ENCODE measurements around the gene C8A. TPM values are rescaled to one million over a fixed set of nuclear protein-coding genes. Genes with fewer than 3 reads are reported as not detected.

Gene C8A
- total and polyA plus RNA-seq, 3 donors from 2014 or later, result not detected

- Histone ChIP-seq H3K9me3 (no peaks in the 10 kb centered on the region), H3K4me1 (peaks cover 12% of the 10 kb centered on the region), H3K4me3 (no peak overlapping the region), H3K27me3 (no peaks in the 10 kb centered on the region), H3K27ac (no peak overlapping the region), H3K36me3 (ENCODE audit: low read depth, missing control alignments) (no peaks in the 10 kb centered on the region)
- peak; percentile 69 to 92 (median 81) for TF ChIP-seq CTCF (IDR thresholded peaks at IDR 0.05)
- no peak for TF ChIP-seq POLR2A (IDR thresholded peaks at IDR 0.05)
- peak; percentile 91 for DNase-seq
- intact Hi-C loops (cut with DNase I; ENCODE audit: low total_unique reads), result no loop called here
- 36% methylated on average over 7 of the region's 7 CpGs for WGBS, 2 donors
Observed at GRCh38 chr1:56820755-56821461, 33.7 kb upstream of the C8A start.

DNA sequence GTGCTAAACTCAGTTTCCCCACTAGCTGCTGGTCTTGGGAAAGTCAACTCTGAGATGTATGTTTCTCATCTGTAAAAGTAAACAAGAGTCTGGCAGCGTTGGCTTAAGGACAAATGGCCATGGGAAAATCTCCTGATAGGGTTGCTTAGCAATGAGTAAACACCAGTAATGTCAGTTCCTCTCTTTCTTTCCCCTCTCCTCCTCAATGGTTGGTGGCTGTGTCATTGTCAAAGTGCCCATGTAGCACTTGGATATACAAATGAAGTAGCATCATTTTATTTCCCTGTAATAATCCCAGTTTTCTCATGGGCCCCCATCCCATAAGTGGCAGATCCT, 33.2 kb upstream of the C8A start:
- peaks cover 12% of the 10 kb centered on the region for H3K4me1 ChIP-seq
- 14 to 29% methylated on average over 1 of the region's 1 CpG for WGBS, 2 donors
- H3K9me3 ChIP-seq, result no peaks in the 10 kb centered on the region
- no peaks in the 10 kb centered on the region for H3K27me3 ChIP-seq
- intact Hi-C loops (cut with DNase I; ENCODE audit: low total_unique reads), result no loop called here
- no peak for DNase-seq
- no peak overlapping the region for H3K4me3 ChIP-seq
- no peak for TF ChIP-seq CTCF (IDR thresholded peaks at IDR 0.05)
- TF ChIP-seq POLR2A (IDR thresholded peaks at IDR 0.05), result no peak
- H3K27ac ChIP-seq, result no peak overlapping the region
- no peaks in the 10 kb centered on the region for H3K36me3 ChIP-seq (ENCODE audit: low read depth, missing control alignments)

DNA sequence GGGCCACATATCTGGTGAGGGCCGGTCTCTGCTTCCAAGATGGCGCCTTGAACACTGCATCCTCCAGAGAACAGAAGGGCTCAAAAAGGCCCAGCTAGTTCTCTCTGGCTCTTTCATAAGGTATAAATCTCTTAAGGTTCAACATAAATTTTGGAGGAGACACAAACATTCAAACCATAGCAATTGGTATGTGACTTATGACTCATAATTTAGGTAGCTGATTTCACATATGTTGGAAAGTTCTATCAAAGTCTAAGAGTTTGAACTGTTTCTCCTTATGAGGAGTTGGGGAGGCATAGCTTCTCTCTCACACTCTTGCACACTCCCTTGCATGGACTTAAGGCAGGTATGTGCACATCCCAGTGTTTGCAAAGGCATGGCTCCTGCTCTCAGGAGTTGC, 30.3 kb upstream of the C8A start:
- no peaks in the 10 kb centered on the region for H3K27me3 ChIP-seq
- peaks cover 5% of the 10 kb centered on the region for H3K4me1 ChIP-seq
- H3K4me3 ChIP-seq, result no peak overlapping the region
- TF ChIP-seq CTCF (IDR thresholded peaks at IDR 0.05), result no peak
- no peak for TF ChIP-seq POLR2A (IDR thresholded peaks at IDR 0.05)
- WGBS, 2 donors, result 91 to 93% methylated on average over 2 of the region's 2 CpGs
- intact Hi-C loops (cut with DNase I; ENCODE audit: low total_unique reads), result no loop called here
- no peaks in the 10 kb centered on the region for H3K36me3 ChIP-seq (ENCODE audit: low read depth, missing control alignments)
- no peak overlapping the region for H3K27ac ChIP-seq
- no peak for DNase-seq
- no peaks in the 10 kb centered on the region for H3K9me3 ChIP-seq

GRCh38 chr1:56824938-56825337, 29.7 kb upstream of the C8A start:
- DNase-seq, result no peak
- Histone ChIP-seq H3K27me3 (no peaks in the 10 kb centered on the region), H3K27ac (no peak overlapping the region), H3K36me3 (ENCODE audit: low read depth, missing control alignments) (no peaks in the 10 kb centered on the region), H3K4me3 (no peak overlapping the region), H3K4me1 (no peaks in the 10 kb centered on the region), H3K9me3 (no peaks in the 10 kb centered on the region)
- TF ChIP-seq CTCF (IDR thresholded peaks at IDR 0.05), result no peak
- TF ChIP-seq POLR2A (IDR thresholded peaks at IDR 0.05), result no peak
- 92 to 96% methylated on average over 1 of the region's 1 CpG for WGBS, 2 donors
- intact Hi-C loops (cut with DNase I; ENCODE audit: low total_unique reads), result no loop called here

GRCh38 chr1:56825436-56825835, 29.2 kb upstream of the C8A start:
- no peak overlapping the region for H3K27ac ChIP-seq
- H3K4me3 ChIP-seq, result no peak overlapping the region
- H3K27me3 ChIP-seq, result no peaks in the 10 kb centered on the region
- WGBS, 2 donors, result 71 to 79% methylated on average over 4 of the region's 4 CpGs
- DNase-seq, result no peak
- intact Hi-C loops (cut with DNase I; ENCODE audit: low total_unique reads), result no loop called here
- no peaks in the 10 kb centered on the region for H3K9me3 ChIP-seq
- no peaks in the 10 kb centered on the region for H3K36me3 ChIP-seq (ENCODE audit: low read depth, missing control alignments)
- TF ChIP-seq POLR2A (IDR thresholded peaks at IDR 0.05) (no peak), CTCF (IDR thresholded peaks at IDR 0.05) (no peak)
- no peaks in the 10 kb centered on the region for H3K4me1 ChIP-seq
